HepG2 (cell line): ENCODE data around the gene GBGT1. TPM values are rescaled to one million over a fixed set of nuclear protein-coding genes. Genes with fewer than 3 reads are reported as not detected.

Experiments used
- ATAC-seq: fragments of 200-7000 bp; cut with Tn5 transposase; 3 replicates; pipeline ENCODE4 v1.9.1; 2020; ENCODE audit warnings: mild to moderate bottlenecking, moderate library complexity
- BruUV-seq: library from RNA; stranded (reverse); fragments of 400-500 nt; replicated peaks from 2 replicates; lab custom pipeline; 2021; lab: Mats Ljungman, UMichigan
- CTCF ChIA-PET: fragments of 300-600 bp; formaldehyde crosslinking; extraction: SDS; loops from one replicate; lab custom pipeline; 2021; ENCODE audit warnings: low total read pairs, inconsistent platforms, low intra/inter-chr PET ratio; lab: Yijun Ruan, JAX
- POLR2A ChIA-PET: fragments of 350-600 bp; sonication (Branson Sonifier 250); formaldehyde crosslinking; loops from one replicate; lab custom pipeline; 2020; ENCODE audit warnings: antibody characterized with exemption, inconsistent platforms; lab: Yijun Ruan, JAX
- DNase-seq: peaks from one replicate; pipeline ENCODE4 v3.0.0-alpha.2; 2015; ENCODE audit warnings: low spot score
- FAIRE-seq: peaks from 3 replicates; lab custom pipeline; 2011; peaks lifted over from hg19 to GRCh38; lab: Jason Lieb, UNC
- H2AFZ ChIP-seq: one replicate; pipeline ENCODE4 v1.6.1; 2011; ENCODE audit warnings: low read length, inconsistent platforms
- H3K27ac ChIP-seq: fragments of 300-600 bp; 3 replicates; pipeline ENCODE4 v1.8.0; 2011; ENCODE audit warnings: mixed run types, mild to moderate bottlenecking, mixed read lengths, low read length, inconsistent platforms; ENCODE audit not compliant: insufficient read depth; ENCODE audit errors: extremely low read length
- H3K27me3 ChIP-seq, 2 experiments: fragments of 200-600 bp in 1 of 2; 2 replicates in 1 of 2; 3 replicates in 1 of 2; pipeline versions ENCODE4 v1.6.0 to v1.8.0; 2011; ENCODE audit warnings: low read length in 2 of 2, mild to moderate bottlenecking in 2 of 2, moderate library complexity in 2 of 2, inconsistent platforms in 1 of 2; ENCODE audit not compliant: insufficient read depth in 2 of 2, control insufficient read depth in 1 of 2
- H3K36me3 ChIP-seq, 2 experiments: fragments of 200-600 bp in 1 of 2; replicated peaks in 1 of 2; 2 replicates in 1 of 2; 3 replicates in 1 of 2; pipeline versions ENCODE4 v1.5.1 to v1.8.0; 2011; ENCODE audit warnings: low read length in 2 of 2, inconsistent platforms in 1 of 2; ENCODE audit not compliant: insufficient read depth in 2 of 2, control insufficient read depth in 1 of 2
- H3K4me1 ChIP-seq: 2 replicates; pipeline ENCODE4 v1.5.1; 2012; ENCODE audit warnings: low read length, inconsistent platforms; ENCODE audit not compliant: insufficient read depth
- H3K4me2 ChIP-seq: 2 replicates; pipeline ENCODE4 v1.6.0; 2011; ENCODE audit warnings: low read depth, low read length, inconsistent platforms
- H3K4me3 ChIP-seq, 3 experiments: fragments of 200-600 bp in 1 of 3; sonication (generic), shearing (Covaris generic) in 1 of 3; replicated peaks in 1 of 3; 2 replicates each; pipeline ENCODE4 v1.5.1; 2011 to 2016; ENCODE audit warnings: low read length in 3 of 3, inconsistent platforms in 2 of 3, low read depth in 2 of 3, mild to moderate bottlenecking in 2 of 3, control low read depth in 1 of 3, mixed read lengths in 1 of 3; ENCODE audit not compliant: insufficient read depth in 1 of 3
- H3K79me2 ChIP-seq: one replicate; pipeline ENCODE4 v1.6.1; 2011; ENCODE audit warnings: low read length, inconsistent platforms; ENCODE audit not compliant: insufficient read depth
- H3K9ac ChIP-seq: 2 replicates; pipeline ENCODE4 v1.6.0; 2011; ENCODE audit warnings: mild to moderate bottlenecking, low read depth, low read length, inconsistent platforms; ENCODE audit not compliant: insufficient read depth
- H3K9me3 ChIP-seq: 2 replicates; pipeline ENCODE4 v1.5.1; 2012; ENCODE audit warnings: mild to moderate bottlenecking, low read length
- H4K20me1 ChIP-seq: 2 replicates; pipeline ENCODE4 v1.6.0; 2011; ENCODE audit warnings: inconsistent platforms, mild to moderate bottlenecking, low read length, moderate library complexity; ENCODE audit not compliant: insufficient read depth
- ATF3 ChIP-seq: sonication (generic); formaldehyde crosslinking; IDR thresholded peaks from 2 replicates; pipeline ENCODE4 v1.4.0; 2020; ENCODE audit warnings: missing genetic modification reagents
- CBFB ChIP-seq: sonication (generic); formaldehyde crosslinking; IDR thresholded peaks from 2 replicates; pipeline ENCODE4 v1.4.0; 2020; ENCODE audit warnings: missing genetic modification reagents
- MEF2D ChIP-seq: sonication (generic); formaldehyde crosslinking; IDR thresholded peaks from 2 replicates; pipeline ENCODE4 v1.5.1; 2020; ENCODE audit warnings: mild to moderate bottlenecking, missing genetic modification reagents
- ONECUT2 ChIP-seq: sonication (generic); formaldehyde crosslinking; IDR thresholded peaks from 2 replicates; pipeline ENCODE4 v1.4.0; 2020; ENCODE audit warnings: missing genetic modification reagents
- RARA ChIP-seq: IDR thresholded peaks from 2 replicates; pipeline ENCODE4 v1.6.1; 2016; ENCODE audit warnings: missing genetic modification reagents, missing compliant biosample characterization
- SALL1 ChIP-seq: sonication (generic); formaldehyde crosslinking; IDR thresholded peaks from 2 replicates; pipeline ENCODE4 v1.8.0; 2022; ENCODE audit warnings: mild to moderate bottlenecking, missing genetic modification reagents
- SKIL ChIP-seq: sonication (generic); formaldehyde crosslinking; IDR thresholded peaks from 2 replicates; pipeline ENCODE4 v1.8.0; 2022; ENCODE audit warnings: missing genetic modification reagents, mild to moderate bottlenecking, moderate library complexity, borderline replicate concordance
- ZC3H13 ChIP-seq: sonication (generic); formaldehyde crosslinking; IDR thresholded peaks from 2 replicates; pipeline ENCODE4 v1.8.1; 2023; ENCODE audit warnings: mild to moderate bottlenecking, missing genetic modification reagents, moderate library complexity
- ZNF296 ChIP-seq: sonication (generic); formaldehyde crosslinking; conservative IDR thresholded peaks from 2 replicates; pipeline ENCODE4 v1.5.0; 2020; ENCODE audit warnings: mild to moderate bottlenecking, missing genetic modification reagents
- WGBS: methylation state at CpG from one replicate; pipeline ENCODE4 v1.1.6; 2017; ENCODE audit warnings: low lambda C conversion rate; 5-methylcytosine and 5-hydroxymethylcytosine counted together
- in situ Hi-C: cut with HindIII; loops from 2 replicates; pipeline ENCODE4 v1.10.0; 2017; ENCODE audit warnings: low pct_unique_long_range_greater_than_20kb; ENCODE audit not compliant: extremely low pct_ligation_motif_present
- intact Hi-C: fragments of 100-400 bp; cut with micrococcal nuclease; formaldehyde crosslinking; loops from one replicate; pipeline ENCODE4 v1.10.0; 2022; ENCODE audit not compliant: unreplicated experiment
- polyA plus RNA-seq, 8 experiments: library from polyadenylated mRNA; depleted of rRNA in 3 of 8; stranded (reverse) in 7 of 8; unstranded in 1 of 8; fragments of >200 nt; fragmentation: Illumina TruSeq in 4 of 8; extraction: Trizol in 4 of 8; gene quantifications; 2 replicates each; pipeline versions ENCODE4 v1.2.1 to v1.2.3, GENCODE V29; 2011 to 2016; ENCODE audit warnings: low read depth in 4 of 8, missing spikeins in 1 of 8, mixed read lengths in 1 of 8; ENCODE audit not compliant: insufficient read depth in 1 of 8
- total RNA-seq, 5 experiments: library from RNA; depleted of rRNA; stranded (reverse); fragments of >200 nt; fragmentation: Illumina TruSeq; extraction: Trizol; gene quantifications; 2 replicates each; pipeline ENCODE4 v1.2.3, GENCODE V29; 2016; ENCODE audit warnings: low read depth in 1 of 5
- TF ChIP-seq, protein P1 (sequence below): sonication (generic); formaldehyde crosslinking; IDR thresholded peaks from 2 replicates; pipeline ENCODE4 v1.5.1; 2020; ENCODE audit warnings: mild to moderate bottlenecking, missing genetic modification reagents, borderline replicate concordance
- TF ChIP-seq, protein P2 (sequence below): sonication (generic); IDR thresholded peaks from 2 replicates; pipeline ENCODE4 v1.6.1; 2016; ENCODE audit warnings: low read depth, borderline replicate concordance
- TF ChIP-seq, protein P3 (sequence below): IDR thresholded peaks from 2 replicates; pipeline ENCODE4 v1.6.1; 2016; ENCODE audit warnings: missing biosample characterization, missing genetic modification reagents, low read depth
- TF ChIP-seq, protein P4 (sequence below): sonication (generic); formaldehyde crosslinking; IDR thresholded peaks from 2 replicates; pipeline ENCODE4 v1.5.0; 2020; ENCODE audit warnings: missing genetic modification reagents

GBGT1 gene
- total and polyA plus RNA-seq, 2 of the 13 experiments (the other 11 are each of a cell fraction or from before 2014, with no cell fraction given): not detected

DNA sequence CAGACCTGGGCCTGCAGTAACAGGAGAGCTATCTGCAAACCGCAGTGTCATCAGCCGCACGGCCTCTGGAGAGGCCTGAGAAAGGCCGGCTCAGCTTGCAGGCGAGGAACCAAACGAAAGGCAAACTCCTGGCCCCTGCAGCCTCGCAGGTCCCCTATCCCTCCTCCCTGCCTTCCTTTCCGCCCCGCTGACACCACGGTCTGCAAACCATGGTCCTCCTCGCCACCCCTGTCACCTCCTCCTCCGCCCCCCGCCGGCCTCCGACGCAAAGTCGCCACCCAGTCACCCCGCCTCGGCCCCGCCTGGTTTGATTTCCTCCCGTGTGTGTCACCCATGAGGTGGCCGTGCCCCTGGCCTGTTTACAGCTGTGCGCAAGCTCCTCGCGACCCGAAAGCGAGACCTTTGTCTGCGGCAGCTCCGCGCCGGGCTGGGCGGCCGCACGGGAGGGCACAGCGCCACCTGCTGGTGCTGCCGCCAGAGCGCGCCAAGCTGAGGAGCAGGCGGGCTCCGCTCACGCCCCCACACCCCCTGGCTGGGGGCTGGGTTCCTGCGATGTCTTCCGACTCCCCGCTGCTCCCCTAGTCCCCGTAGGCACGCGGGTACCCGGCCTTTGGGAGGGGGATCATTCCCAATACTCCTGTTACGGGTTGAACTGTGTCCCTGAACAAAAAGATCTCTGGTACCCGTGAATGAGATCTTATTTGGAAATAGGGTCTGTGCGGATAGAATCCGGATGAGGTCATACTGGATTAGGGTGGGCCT lies 19.4 kb downstream of the GBGT1 start:
- peaks cover 69% of the 10 kb centered on the region for H3K4me1 ChIP-seq
- peak overlapping the region; percentile 80 for H3K4me2 ChIP-seq
- peak; percentile 77 for ATAC-seq
- H4K20me1 ChIP-seq: peaks cover 10% of the 10 kb centered on the region; the same call in 1 of the 2 replicates
- in situ Hi-C loops (loop anchor here (10.0 kb wide), 1 partner anchor 100 kb away; no protein-coding TSS in a partner anchor), intact Hi-C loops (loop anchor here (1.0 kb wide), 1 partner anchor 41 kb away; no protein-coding TSS in a partner anchor)
- no peak overlapping the region for H2AFZ ChIP-seq
- 10% methylated on average over 30 of the region's 52 CpGs for WGBS
- peak overlapping the region; percentile 47 for H3K9ac ChIP-seq
- peaks cover 7% of the 10 kb centered on the region for H3K79me2 ChIP-seq
- POLR2A ChIA-PET: interaction anchor here (0.6 to 2.3 kb wide), 7 partner anchors 9 to 315 kb away, joined by 3 to 14 read pairs (median 5); partner anchors contain the start of genes CACFD1 and GTF3C5
- H3K36me3 ChIP-seq: no peaks in the 10 kb centered on the region
- H3K9me3 ChIP-seq: no peaks in the 10 kb centered on the region
- peak; percentile 66 for FAIRE-seq
- BruUV-seq: no TSS peak
- no peaks in the 10 kb centered on the region; a peak in 1 of 5 replicates for H3K27me3 ChIP-seq
- peak overlapping the region; percentile 37 to 73 (median 59); a peak in 5 of 6 replicates for H3K4me3 ChIP-seq
- CTCF ChIA-PET: interaction anchor here (5.7 kb wide), 1 partner anchor 40 kb away, joined by 70 read pairs; no protein-coding TSS in a partner anchor
- peak; percentile 81 for DNase-seq
- H3K27ac ChIP-seq: peak overlapping the region; percentile 54
- TF ChIP-seq ZNF296 (CRISPR knock-in tag) (0 out of 2 replicates have a peak, but pooled peaks have one; percentile 2), SALL1 (CRISPR knock-in tag) (peak; percentile 86), CBFB (peak; percentile 34; the same call in 1 of the 2 replicates), ZC3H13 (0 out of 2 replicates have a peak, but pooled peaks have one; percentile 73), ATF3 (peak; percentile 11; the same call in 1 of the 2 replicates), MEF2D (CRISPR knock-in tag) (peak; percentile 45; the same call in 1 of the 2 replicates), SKIL (CRISPR knock-in tag) (peak; percentile 58; the same call in 1 of the 2 replicates), RARA (CRISPR knock-in tag) (peak; percentile 47), ONECUT2 (CRISPR knock-in tag) (no peak)
- TF ChIP-seq, protein P1, sequence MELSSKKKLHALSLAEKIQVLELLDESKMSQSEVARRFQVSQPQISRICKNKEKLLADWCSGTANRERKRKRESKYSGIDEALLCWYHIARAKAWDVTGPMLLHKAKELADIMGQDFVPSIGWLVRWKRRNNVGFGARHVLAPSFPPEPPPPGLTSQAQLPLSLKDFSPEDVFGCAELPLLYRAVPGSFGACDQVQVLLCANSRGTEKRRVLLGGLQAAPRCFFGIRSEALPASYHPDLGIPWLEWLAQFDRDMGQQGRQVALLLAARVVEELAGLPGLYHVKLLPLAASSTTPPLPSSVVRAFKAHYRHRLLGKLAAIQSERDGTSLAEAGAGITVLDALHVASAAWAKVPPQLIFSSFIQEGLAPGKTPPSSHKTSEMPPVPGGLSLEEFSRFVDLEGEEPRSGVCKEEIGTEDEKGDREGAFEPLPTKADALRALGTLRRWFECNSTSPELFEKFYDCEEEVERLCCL (CRISPR knock-in tag): 0 out of 2 replicates have a peak, but pooled peaks have one; percentile 58
- TF ChIP-seq, protein P2, sequence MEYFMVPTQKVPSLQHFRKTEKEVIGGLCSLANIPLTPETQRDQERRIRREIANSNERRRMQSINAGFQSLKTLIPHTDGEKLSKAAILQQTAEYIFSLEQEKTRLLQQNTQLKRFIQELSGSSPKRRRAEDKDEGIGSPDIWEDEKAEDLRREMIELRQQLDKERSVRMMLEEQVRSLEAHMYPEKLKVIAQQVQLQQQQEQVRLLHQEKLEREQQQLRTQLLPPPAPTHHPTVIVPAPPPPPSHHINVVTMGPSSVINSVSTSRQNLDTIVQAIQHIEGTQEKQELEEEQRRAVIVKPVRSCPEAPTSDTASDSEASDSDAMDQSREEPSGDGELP: peak; percentile 86; the same call in 1 of the 2 replicates
- TF ChIP-seq, protein P3, sequence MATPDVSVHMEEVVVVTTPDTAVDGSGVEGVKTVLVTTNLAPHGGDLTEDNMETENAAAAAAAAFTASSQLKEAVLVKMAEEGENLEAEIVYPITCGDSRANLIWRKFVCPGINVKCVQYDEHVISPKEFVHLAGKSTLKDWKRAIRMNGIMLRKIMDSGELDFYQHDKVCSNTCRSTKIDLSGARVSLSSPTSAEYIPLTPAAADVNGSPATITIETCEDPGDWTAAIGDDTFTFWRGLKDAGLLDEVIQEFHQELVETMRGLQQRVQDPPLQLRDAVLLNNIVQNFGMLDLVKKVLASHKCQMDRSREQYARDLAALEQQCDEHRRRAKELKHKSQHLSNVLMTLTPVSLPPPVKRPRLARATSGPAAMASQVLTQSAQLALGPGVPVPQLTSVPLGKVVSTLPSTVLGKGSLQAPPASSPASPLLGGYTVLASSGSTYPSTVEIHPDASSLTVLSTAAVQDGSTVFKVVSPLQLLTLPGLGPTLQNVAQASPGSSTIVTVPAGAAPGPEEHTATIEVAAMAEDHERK: 0 out of 2 replicates have a peak, but pooled peaks have one; percentile 23
- TF ChIP-seq, protein P4, sequence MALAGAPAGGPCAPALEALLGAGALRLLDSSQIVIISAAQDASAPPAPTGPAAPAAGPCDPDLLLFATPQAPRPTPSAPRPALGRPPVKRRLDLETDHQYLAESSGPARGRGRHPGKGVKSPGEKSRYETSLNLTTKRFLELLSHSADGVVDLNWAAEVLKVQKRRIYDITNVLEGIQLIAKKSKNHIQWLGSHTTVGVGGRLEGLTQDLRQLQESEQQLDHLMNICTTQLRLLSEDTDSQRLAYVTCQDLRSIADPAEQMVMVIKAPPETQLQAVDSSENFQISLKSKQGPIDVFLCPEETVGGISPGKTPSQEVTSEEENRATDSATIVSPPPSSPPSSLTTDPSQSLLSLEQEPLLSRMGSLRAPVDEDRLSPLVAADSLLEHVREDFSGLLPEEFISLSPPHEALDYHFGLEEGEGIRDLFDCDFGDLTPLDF (CRISPR knock-in tag): 0 out of 2 replicates have a peak, but pooled peaks have one; percentile 45
